Central memory CD8-positive, alpha-beta T cell (primary cell): Measurements from ENCODE around the gene LRP2.
A peak's percentile ranks its signal among the peaks of the same experiment; 100 is the strongest.
"Not testable (repeated sequence)": the region's sequence is repeated elsewhere in the genome, so short reads cannot be mapped to it uniquely, and the experiment has no call there.

ENCODE experiments used
- ATAC-seq: fragments of 150-1000 bp; cut with Tn5 transposase; replicated peaks from 2 replicates; pipeline ENCODE4 v1.10.0; 2022; ENCODE audit warnings: mild to moderate bottlenecking, moderate FRiP score, moderate number of reproducible peaks; ENCODE audit not compliant: poor library complexity, severe bottlenecking; ENCODE audit errors: extremely low read depth
- DNase-seq, 2 donors: peaks; one replicate each; pipeline ENCODE4 v3.0.0; 2021; ENCODE audit warnings: low spot score in 2 of 2
- H3K27ac Mint-ChIP-seq: one replicate; pipeline ENCODE4 v1.8.0; 2022; ENCODE audit warnings: low read depth, mild to moderate bottlenecking, moderate library complexity, mixed read lengths
- H3K27me3 Mint-ChIP-seq: one replicate; pipeline ENCODE4 v1.8.0; 2022; ENCODE audit warnings: mixed read lengths
- H3K36me3 Mint-ChIP-seq: one replicate; pipeline ENCODE4 v1.8.0; 2022; ENCODE audit warnings: mild to moderate bottlenecking, moderate library complexity, mixed read lengths; ENCODE audit not compliant: insufficient read depth
- H3K4me1 Mint-ChIP-seq: one replicate; pipeline ENCODE4 v1.8.0; 2022; ENCODE audit warnings: mixed read lengths
- H3K4me3 Mint-ChIP-seq: one replicate; pipeline ENCODE4 v1.8.0; 2022; ENCODE audit warnings: mild to moderate bottlenecking, moderate library complexity, mixed read lengths
- H3K9me3 Mint-ChIP-seq: one replicate; pipeline ENCODE4 v1.8.0; 2022; ENCODE audit warnings: mixed read lengths

The LRP2 gene

GRCh38 chr2:169136885-169137534 lies 225.3 kb downstream of the LRP2 start:
- Mint-ChIP-seq H3K4me3 (no peak overlapping the region), H3K9me3 (no peaks in the 10 kb centered on the region), H3K36me3 (peaks cover under 1% of the 10 kb centered on the region), H3K27me3 (no peaks in the 10 kb centered on the region), H3K27ac (no peak overlapping the region), H3K4me1 (peaks cover 6% of the 10 kb centered on the region)
- ATAC-seq = no peak
- DNase-seq = no peak

DNA sequence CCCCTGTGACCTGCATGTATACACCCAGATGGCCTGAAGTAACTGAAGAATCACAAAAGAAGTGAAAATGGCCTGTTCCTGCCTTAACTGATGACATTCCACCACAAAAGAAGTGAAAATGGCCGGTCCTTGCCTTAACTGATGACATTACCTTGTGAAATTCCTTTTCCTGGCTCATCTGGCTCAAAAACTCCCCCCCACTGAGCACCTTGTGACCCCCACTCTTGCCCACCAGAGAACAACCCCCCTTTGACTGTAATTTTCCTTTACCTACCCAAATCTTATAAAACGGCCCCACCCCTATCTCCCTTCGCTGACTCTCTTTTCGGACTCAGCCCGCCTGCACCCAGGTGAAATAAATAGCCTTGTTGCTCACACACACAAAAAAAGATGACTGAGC lies 225.9 kb downstream of the LRP2 start:
- not testable (repeated sequence) for H3K4me1 Mint-ChIP-seq, H3K27me3 Mint-ChIP-seq, H3K4me3 Mint-ChIP-seq, H3K27ac Mint-ChIP-seq, H3K36me3 Mint-ChIP-seq, H3K9me3 Mint-ChIP-seq, DNase-seq, ATAC-seq

- not testable (repeated sequence) for H3K4me3 Mint-ChIP-seq, H3K4me1 Mint-ChIP-seq, H3K27me3 Mint-ChIP-seq, H3K27ac Mint-ChIP-seq, H3K9me3 Mint-ChIP-seq, H3K36me3 Mint-ChIP-seq, ATAC-seq, DNase-seq
Measured at GRCh38 chr2:169134272-169134671, 228.1 kb downstream of the LRP2 start.

DNA sequence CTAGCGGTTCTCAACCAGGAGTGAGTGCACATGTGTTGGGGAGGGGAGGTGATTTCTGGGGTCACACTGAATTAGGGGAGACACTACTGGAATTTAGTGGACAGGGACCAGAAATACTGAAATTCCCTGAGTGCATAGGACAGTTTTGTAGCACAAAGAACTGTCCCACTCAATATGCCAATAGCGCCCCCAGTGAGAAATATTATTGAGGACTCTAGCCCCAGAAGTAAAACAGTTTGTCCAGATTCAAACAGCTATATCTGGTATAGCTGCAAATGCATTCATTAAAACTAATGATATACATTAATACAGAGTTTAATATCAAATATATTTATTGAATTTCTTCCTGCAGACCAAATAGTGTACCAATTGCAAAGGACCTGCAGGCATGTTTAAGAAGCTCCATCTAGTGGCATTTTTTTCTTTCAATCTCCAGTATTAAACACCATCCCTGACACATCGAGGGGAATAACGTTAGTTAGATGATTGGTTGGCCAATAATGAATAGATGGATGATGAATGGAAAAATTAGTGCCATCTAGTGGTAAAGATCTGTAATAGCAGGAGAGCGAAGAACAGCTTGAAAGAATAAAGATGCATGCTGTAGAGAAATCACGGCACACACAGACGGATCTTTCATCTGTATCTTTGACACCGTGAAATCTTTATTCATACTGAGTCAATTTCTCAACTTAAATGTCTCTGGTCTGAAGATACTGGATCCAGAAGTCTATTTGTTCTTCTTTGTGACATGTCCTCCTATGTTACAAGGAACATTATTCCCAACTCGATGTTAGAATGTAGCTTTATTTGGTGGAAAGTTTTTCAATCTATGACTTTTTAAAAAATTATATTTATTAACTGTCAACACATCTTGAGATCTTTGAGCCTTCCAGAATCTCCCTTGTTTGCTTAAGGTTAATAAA lies 230.5 kb downstream of the LRP2 start:
- Mint-ChIP-seq H3K4me1 (no peaks in the 10 kb centered on the region), H3K27me3 (no peaks in the 10 kb centered on the region), H3K27ac (no peak overlapping the region), H3K9me3 (no peaks in the 10 kb centered on the region), H3K36me3 (peaks cover 2% of the 10 kb centered on the region), H3K4me3 (no peak overlapping the region)
- ATAC-seq = peak; percentile 76
- DNase-seq = no peak

DNA sequence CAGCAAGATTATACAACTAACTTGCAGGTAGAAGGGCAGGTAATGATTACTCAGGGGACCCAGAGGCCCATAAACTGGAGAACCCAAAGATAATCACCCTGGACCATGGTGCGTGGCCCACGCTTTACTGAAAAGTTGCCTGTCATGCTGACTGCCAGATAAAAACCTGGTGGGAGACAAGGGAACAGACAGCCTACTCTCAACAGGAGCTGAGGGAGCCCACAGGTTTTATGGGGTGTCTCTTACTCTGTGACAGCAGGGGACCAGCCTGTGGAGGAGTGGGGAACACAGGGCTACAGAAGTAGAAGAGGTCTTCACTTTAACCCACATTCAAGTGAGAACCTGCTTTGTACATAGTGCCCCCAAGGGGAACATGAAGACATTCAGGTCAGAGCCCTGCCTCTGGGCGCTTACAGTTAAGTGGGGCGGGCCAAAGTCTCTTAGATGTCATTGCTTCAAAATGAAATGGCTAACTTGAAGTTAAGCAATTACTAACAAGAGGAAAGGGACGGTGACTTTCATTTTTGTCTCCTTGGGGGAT lies 232.6 kb downstream of the LRP2 start:
- DNase-seq (no peak), ATAC-seq (no peak)
- H3K27ac Mint-ChIP-seq = no peak overlapping the region
- no peaks in the 10 kb centered on the region for H3K9me3 Mint-ChIP-seq
- no peaks in the 10 kb centered on the region for H3K27me3 Mint-ChIP-seq
- H3K4me1 Mint-ChIP-seq = no peaks in the 10 kb centered on the region
- peaks cover 4% of the 10 kb centered on the region for H3K36me3 Mint-ChIP-seq
- no peak overlapping the region for H3K4me3 Mint-ChIP-seq

- ATAC-seq = no peak
- no peaks in the 10 kb centered on the region for H3K9me3 Mint-ChIP-seq
Measured at GRCh38 chr2:169119851-169120250, 242.5 kb downstream of the LRP2 start.

DNA sequence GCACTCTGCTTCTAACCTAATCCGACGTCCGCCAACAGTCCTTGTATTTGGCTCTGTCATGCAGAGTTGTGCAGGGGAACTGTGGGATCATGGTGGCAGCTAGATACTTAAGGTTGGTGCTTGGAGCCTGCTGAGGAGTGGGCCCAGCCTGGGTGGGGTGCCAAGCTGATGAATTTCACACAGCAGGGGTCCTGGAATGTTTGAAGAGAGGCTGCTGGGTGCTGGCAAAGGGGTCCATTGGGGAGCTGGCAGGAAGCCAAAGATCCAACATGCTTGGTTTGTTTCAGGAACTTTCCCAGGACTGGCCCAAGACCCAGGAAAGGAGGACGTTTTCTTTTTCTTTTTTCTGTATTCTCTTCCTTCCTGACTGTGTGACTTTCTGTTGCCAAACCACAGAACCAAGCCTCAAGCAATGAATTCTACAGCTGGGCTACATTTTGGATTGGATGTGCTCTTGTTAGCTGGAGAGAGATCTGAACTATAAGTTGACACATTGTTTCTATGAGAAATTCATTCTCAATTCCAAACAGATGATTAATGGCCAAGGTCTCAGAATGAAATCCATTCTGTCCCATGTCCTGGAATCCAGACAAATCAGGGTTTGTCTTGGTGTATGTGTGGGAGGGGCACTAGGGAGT lies 243.1 kb downstream of the LRP2 start:
- ATAC-seq (no peak), DNase-seq (no peak)
- peaks cover 3% of the 10 kb centered on the region for H3K36me3 Mint-ChIP-seq
- H3K27me3 Mint-ChIP-seq = peaks cover 56% of the 10 kb centered on the region
- H3K27ac Mint-ChIP-seq = no peak overlapping the region
- peaks cover 6% of the 10 kb centered on the region for H3K4me1 Mint-ChIP-seq
- no peaks in the 10 kb centered on the region for H3K9me3 Mint-ChIP-seq
- no peak overlapping the region for H3K4me3 Mint-ChIP-seq

More at GRCh38 chr2:169119851-169120250, 242.5 kb downstream of the LRP2 start:
- DNase-seq = no peak
- Mint-ChIP-seq H3K4me3 (no peak overlapping the region), H3K27ac (no peak overlapping the region), H3K36me3 (peaks cover 3% of the 10 kb centered on the region), H3K4me1 (peaks cover 6% of the 10 kb centered on the region), H3K27me3 (peaks cover 60% of the 10 kb centered on the region)

DNA sequence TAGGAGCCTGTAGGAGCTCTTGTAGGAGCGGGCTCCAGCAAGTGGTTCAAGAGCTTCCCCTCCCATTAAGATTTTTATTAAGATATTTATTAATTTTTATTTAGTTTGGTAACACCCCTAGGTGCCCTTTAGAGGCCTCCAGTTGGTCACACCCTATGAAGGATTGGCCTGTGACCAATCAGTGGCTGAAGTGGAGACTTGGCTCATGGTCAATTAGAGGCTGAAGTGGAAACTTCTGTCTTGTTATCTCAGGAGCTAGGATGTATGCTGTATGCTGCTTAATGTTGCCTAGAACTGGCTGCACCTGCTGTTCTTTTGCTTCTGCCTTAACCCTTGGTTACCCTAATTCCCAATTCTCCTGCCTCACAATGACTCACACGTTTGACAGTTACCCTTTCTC lies 244.3 kb downstream of the LRP2 start:
- no peak for DNase-seq
- no peak for ATAC-seq
- Mint-ChIP-seq H3K4me3 (no peak overlapping the region), H3K27me3 (peaks cover 44% of the 10 kb centered on the region), H3K27ac (no peak overlapping the region), H3K36me3 (peaks cover 3% of the 10 kb centered on the region), H3K9me3 (no peaks in the 10 kb centered on the region), H3K4me1 (peaks cover 6% of the 10 kb centered on the region)

DNA sequence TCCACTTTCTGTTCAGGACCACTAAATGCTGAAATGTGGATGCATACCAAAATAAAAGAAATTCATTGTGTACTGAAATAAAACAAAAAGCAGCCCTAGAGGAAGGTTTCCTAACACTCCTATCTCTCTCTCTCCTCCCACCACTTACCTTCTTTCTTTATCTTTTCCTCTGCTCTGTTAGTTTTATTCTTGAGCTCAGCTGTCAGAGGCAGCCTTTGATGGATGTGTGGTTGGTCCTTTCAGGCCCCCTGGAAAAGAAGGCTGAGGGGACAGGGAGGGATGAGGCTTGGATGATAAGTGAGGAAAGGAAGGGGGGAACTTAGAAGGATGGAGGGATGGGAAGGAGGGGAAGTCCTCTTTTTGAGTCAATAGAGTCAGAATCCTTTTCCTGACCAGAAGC lies 245.3 kb downstream of the LRP2 start:
- DNase-seq (no peak), ATAC-seq (no peak)
- Mint-ChIP-seq H3K9me3 (no peaks in the 10 kb centered on the region), H3K27ac (no peak overlapping the region), H3K27me3 (peaks cover 35% of the 10 kb centered on the region), H3K4me1 (peaks cover 6% of the 10 kb centered on the region), H3K36me3 (peaks cover 3% of the 10 kb centered on the region), H3K4me3 (no peak overlapping the region)

- no peak overlapping the region for H3K4me3 Mint-ChIP-seq
- ATAC-seq = no peak
- peaks cover 29% of the 10 kb centered on the region for H3K27me3 Mint-ChIP-seq
- H3K27ac Mint-ChIP-seq = no peak overlapping the region
- no peaks in the 10 kb centered on the region for H3K9me3 Mint-ChIP-seq
- no peak for DNase-seq
- H3K4me1 Mint-ChIP-seq = peaks cover 6% of the 10 kb centered on the region
- peaks cover 3% of the 10 kb centered on the region for H3K36me3 Mint-ChIP-seq
Measured at GRCh38 chr2:169116327-169116726, 246.0 kb downstream of the LRP2 start.

- no peaks in the 10 kb centered on the region for H3K9me3 Mint-ChIP-seq
- peaks cover 3% of the 10 kb centered on the region for H3K36me3 Mint-ChIP-seq
- no peak for ATAC-seq
- no peak overlapping the region for H3K4me3 Mint-ChIP-seq
- H3K27ac Mint-ChIP-seq = no peak overlapping the region
- no peak for DNase-seq
- peaks cover 12% of the 10 kb centered on the region for H3K27me3 Mint-ChIP-seq
- H3K4me1 Mint-ChIP-seq = peaks cover 8% of the 10 kb centered on the region
Measured at GRCh38 chr2:169114056-169114455, 248.3 kb downstream of the LRP2 start.

GRCh38 chr2:169112841-169113240 lies 249.5 kb downstream of the LRP2 start:
- no peak for DNase-seq
- Mint-ChIP-seq H3K9me3 (no peaks in the 10 kb centered on the region), H3K27ac (no peak overlapping the region), H3K4me3 (no peak overlapping the region), H3K27me3 (no peaks in the 10 kb centered on the region), H3K36me3 (peaks cover 5% of the 10 kb centered on the region), H3K4me1 (peaks cover 17% of the 10 kb centered on the region)
- no peak for ATAC-seq
